ENCODE measurements around the gene FOXN4.

- TF ChIP-seq, protein P1, sequence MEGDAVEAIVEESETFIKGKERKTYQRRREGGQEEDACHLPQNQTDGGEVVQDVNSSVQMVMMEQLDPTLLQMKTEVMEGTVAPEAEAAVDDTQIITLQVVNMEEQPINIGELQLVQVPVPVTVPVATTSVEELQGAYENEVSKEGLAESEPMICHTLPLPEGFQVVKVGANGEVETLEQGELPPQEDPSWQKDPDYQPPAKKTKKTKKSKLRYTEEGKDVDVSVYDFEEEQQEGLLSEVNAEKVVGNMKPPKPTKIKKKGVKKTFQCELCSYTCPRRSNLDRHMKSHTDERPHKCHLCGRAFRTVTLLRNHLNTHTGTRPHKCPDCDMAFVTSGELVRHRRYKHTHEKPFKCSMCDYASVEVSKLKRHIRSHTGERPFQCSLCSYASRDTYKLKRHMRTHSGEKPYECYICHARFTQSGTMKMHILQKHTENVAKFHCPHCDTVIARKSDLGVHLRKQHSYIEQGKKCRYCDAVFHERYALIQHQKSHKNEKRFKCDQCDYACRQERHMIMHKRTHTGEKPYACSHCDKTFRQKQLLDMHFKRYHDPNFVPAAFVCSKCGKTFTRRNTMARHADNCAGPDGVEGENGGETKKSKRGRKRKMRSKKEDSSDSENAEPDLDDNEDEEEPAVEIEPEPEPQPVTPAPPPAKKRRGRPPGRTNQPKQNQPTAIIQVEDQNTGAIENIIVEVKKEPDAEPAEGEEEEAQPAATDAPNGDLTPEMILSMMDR (IDR thresholded peaks at IDR 0.05) = no peak
- no peak for TF ChIP-seq POLR2A (IDR thresholded peaks at IDR 0.05)
Observed at GRCh38 chr12:109345428-109345827, 36.3 kb upstream of the FOXN4 start.
